Breast epithelium (tissue), 3 donors: ENCODE results near the gene ADORA1.

ENCODE experiments used
- CTCF ChIP-seq, 3 donors: fragments of 450-650 bp; IDR thresholded peaks; one replicate each; pipeline ENCODE4 v1.5.1; 2016 to 2017; ENCODE audit warnings: antibody characterized with exemption in 3 of 3, mild to moderate bottlenecking in 3 of 3, moderate library complexity in 3 of 3
- POLR2A ChIP-seq: fragments of 450-650 bp; IDR thresholded peaks from one replicate; pipeline ENCODE4 v1.6.1; 2016; ENCODE audit warnings: antibody characterized with exemption, mild to moderate bottlenecking, moderate library complexity

GRCh38 chr1:203148127-203148526 is 20.6 kb downstream of the ADORA1 start:
- TF ChIP-seq CTCF (IDR thresholded peaks at IDR 0.05) = peak in 2 of 3 donors; percentile 24 to 40
- no peak for TF ChIP-seq POLR2A
